T-helper 1 cell (primary cell): ENCODE results near the gene PTPRA.

Experiments used
- DNase-seq, 5 donors: peaks; one replicate each; pipeline ENCODE4 v3.0.0-alpha.2; 2012 to 2020

The PTPRA gene

DNA sequence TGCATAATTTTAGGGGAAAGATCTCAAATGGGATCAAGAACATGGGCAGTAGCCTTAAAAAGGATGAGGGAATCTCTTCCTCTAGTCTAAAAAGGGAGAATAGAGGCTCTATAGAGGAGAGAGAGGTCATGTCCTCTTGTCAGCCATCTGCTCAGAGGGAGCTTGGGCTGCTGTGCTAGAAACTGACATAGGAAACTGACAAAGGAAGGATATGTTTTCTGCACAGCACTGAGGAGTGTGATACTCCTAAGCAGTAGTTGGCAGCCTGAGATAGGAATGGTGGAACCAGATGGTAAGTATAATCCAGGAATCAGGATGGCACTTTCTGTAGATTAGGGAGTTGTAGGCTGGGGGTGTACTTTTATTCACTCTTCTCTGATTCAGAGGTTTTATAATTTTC, 59.2 kb downstream of the PTPRA start:
- DNase-seq, result no peak

DNA sequence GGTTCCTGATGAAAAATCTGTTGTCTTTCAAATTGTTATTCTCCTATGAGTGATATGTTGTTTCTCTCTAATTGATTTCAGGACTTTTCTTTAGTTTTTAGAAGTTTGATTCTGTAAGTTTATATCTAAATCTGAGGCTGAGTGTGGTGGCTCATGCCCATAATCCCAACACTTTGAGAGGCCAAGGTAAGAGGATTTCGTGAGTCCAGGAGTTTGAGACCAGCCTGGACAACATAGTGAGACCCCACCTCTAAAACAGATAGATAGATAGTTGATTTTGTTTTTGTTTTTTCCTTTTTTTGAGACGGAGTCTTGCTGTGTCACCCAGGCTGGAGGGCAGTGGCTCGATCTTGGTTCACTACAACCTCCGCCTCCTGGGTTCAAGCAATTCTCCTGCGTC, 64.6 kb downstream of the PTPRA start:
- no peak for DNase-seq

DNA sequence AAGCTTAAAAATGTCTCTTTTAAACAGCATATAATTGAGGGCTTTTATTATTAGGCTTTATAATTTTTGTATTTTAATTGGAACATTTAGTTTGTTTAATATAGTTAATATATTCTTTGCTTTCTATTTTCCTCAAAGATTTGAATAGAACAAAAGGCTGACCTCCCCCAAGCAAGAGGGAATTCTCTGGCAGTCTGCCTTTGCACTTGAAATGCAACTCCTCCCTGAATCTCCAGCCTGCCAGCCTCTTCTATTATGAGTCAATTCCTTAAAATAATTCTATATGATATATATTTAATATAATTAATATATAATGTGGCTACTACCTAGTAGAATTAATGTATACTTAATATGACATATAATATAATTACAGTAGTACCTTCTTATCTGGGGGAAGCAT, 69.2 kb downstream of the PTPRA start:
- DNase-seq, result no peak

DNA sequence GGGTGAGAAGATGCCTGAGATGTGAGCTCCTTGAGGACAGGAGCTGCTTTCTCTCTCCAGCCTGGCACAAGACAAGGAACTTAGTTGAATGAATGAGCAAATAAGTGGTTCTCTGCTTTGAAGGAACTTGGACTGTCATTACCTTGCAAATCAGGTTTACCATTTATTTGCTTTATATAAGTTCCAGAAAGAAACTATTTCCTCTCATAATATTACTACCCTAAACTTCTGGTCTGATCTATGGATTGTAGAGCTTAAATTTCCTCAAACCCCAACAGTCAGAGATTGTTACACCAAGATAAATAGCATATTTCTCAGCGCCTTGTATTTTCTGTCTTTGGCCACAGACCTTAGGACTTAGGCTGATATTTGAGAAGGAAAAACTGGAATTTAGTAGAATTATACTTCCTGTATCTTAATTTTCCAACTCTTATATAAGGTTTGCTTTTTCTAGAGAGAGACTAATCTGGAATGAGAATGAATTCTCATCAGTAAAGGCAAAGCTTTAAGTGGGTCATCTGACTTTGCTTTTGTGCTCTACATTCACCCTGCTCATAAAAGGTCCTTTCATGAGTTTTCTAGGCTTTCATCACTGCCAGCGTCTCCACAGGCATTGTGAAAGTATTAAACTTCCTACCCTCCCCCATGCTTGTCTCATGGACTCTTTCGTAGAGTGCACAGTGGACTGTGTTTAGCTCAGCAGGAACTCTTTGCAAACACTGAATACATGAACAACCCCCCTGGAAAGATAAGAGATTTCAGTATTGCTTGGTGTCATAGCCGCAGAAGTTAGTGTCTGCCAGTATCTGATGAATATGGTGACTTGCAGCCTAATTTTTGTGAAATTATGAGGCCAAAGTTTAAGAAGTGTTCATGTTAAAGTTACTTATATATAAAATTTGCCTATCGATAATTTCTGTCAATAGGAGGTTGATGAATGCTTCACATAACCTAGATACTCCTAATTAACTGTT, 74.0 kb downstream of the PTPRA start:
- DNase-seq, result peak in 1 of 5 donors; percentile 4

DNA sequence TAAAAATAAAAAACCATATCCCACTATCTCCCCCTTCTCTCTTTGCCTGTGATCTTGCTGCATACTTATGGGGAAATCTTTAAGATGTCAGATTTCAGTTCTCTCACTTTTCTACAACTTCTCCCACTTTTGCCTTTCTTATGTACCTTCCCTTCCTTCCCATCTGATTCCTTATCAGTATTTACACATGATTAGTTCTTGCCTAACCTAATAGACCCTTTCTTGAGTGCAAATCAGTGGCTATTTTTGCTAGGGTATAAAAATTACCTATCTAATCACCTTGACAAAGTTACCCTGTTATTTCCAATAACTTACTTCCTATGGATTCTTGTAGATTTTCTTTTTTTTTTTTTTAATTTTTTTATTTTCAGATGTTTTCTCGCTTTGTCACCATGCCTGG, 75.7 kb downstream of the PTPRA start:
- no peak for DNase-seq

DNA sequence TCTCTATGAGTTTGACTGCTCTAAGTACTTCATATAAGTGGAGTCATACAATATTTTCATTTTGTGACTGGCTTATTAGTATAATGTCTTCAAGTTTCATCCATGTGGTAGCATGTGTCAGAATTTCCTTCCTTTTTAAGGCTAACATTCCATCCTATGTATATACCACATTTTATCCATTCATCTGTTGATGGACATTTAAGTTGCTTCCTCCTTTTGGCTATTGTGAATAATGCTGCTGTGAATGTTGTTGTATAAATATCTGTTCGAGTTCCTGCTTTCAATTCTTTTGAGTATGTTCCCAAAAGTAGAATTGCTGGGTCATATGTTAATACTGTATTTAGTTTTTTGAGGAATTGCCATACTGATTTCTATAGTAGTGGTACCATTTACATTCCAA, 79.5 kb downstream of the PTPRA start:
- no peak for DNase-seq

DNA sequence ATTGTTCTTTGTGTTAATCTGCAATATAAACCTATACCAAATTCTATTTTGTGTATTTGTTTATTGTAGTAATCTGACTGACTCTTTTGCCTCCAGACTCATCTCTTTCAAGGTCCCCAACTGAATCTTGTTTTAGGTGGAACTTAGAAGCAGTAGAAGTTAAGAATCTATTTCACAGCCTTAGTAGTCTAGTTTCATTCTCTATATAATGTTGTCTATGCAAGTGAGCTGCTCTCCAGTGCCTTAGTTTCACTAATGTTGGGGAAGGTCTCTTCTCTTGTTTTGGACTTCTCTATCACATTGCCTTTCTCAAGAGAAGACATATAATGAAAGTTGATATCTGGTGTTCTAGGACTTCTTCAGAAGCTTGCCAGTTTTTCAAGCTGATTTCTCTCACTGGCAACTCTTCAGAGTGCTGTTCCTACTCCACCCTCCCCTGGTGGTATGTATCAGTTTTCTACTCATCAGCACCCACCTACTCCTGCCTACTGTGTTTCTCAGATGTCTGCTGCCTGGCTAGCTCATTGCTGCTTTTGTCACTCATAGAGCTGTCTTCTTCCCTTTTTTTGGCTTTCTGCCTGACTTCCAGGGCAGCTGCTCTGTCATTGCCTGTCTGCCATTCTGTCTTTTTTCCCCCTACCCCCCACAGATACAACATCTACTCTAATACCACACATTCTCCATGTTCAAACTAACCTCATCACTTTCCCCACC, 82.1 kb downstream of the PTPRA start:
- no peak for DNase-seq

DNA sequence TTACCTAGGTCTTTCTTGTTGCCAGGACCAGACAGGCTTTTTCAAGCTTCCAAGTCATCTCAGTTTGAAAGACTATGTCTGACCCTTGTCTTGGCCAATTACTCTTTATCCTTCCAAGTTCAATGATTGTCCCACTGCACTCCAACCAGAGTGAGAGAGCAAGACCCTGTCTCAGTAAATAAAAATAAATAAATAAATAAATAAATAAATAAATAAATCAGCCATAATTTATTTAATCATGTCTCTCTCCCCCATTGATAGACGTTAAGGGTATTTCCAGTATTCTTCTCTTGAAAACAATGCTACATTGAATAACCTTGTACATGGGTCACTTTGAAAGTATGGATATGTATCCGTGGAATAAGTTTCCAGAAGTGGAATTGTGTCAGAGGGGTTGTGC, 83.2 kb downstream of the PTPRA start:
- no peak for DNase-seq

DNA sequence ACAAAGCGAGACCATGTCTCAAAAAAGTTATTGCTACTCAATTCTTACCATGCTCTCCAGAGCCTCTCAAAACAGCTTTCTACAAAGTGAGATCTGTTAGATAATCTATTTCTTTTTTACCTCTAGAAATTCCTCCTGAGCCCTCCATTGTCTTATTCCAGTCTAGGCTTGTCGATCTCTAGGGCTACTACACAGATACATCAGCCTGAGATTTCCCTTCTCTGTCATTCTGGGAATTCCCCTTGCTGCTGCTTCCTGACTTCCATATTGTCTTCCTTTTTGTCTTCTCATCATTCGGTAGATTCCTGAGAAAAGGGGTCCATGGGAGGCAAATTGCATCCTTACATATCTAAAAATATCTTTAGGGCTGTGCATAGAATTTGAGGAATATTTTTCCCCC, 94.6 kb downstream of the PTPRA start:
- DNase-seq, result no peak

DNA sequence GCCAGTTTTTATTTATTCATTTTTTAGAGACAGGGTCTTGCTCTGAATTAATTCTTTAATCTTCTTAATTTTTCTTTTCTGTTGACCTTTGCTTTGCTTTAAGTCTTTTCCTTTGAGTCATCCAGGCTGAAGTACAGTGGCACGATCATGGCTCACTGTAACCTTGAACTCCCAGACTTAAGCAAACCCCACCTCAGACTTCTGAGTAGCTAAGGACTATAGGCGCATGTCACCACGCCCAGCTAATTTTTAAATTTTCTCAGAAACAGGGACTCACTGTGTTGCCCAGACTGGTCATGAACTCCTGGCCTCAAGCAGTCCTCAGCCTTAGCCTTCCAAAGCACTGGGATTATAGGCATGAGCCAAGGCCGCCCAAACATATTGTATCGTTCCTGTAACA, 98.8 kb downstream of the PTPRA start:
- no peak for DNase-seq

DNA sequence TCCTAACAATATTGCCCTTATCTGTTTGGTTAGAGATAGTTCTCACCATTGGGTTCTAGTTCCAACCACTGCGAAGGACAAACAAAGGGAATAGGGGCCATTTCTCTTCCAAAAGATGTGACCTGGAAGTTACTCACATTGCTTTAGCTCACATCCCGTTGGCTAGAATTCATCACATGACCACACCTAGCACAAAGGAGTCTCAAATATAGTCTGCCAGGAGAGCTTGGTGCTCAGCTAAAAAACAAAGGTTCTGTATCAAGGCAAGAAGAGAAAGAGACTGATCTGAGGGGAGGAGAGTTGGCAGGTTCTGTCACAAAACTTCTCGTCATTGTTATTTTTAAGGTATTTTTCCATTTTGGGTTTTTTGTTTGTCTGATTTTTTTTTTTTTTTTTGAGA, 100.3 kb downstream of the PTPRA start:
- no peak for DNase-seq

DNA sequence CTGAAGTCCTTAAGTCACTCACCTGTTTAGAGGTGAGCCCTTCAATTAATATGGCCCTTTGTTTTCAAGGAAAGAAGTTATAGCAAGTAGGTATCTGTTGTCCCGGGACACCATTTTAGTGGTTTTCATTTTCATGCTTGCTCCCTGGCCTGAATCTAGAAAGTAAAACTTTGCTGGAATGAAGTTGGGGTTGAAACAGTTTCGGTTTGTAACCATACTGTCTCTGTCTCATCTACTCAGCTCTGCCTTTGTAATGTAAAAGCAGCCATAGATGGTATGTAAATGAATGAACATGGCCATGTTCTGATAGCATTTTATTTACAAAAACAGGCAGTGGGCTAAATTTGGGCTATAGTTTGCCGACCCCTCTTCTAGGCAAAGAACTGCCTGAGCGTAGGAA, 105.2 kb downstream of the PTPRA start:
- DNase-seq, result no peak

DNA sequence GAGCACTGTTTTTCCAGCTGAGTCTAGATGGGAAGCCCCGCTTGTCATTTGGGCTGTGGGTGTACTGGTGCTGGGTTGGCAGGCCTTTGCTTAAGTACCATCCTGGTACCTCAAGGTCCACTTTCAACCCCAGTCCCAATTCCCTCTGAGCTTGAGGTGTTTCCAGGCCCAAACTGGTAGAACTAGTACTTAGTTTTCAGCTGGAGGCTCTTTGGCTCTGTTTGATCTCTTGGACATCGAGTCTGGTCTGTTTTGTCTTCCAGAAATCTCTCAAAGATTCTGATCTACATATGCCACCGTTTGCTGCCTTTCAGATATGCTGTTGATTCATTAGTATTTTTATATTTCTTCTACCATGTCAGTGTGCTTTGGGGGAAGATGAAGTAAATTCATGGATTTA, 108.4 kb downstream of the PTPRA start:
- no peak for DNase-seq

DNA sequence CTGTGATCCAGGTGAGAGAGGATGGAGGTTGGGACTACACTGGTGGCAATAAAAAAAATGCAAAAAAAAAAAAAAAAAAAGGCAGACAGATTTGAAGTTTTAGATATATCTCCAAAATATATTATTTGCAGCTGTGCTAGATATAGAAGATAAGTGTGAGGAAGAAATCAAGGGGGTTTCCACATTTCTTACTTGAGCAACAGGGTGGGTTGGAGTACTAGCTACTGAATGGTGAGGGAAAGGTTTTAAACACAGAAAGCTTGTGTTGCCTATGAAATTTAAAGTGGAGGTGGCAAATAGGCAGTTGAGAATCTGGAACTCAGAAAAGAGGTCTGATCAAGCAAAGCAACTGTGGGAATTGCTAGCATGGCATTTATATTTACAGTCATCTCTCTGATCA, 110.2 kb downstream of the PTPRA start:
- no peak for DNase-seq

DNA sequence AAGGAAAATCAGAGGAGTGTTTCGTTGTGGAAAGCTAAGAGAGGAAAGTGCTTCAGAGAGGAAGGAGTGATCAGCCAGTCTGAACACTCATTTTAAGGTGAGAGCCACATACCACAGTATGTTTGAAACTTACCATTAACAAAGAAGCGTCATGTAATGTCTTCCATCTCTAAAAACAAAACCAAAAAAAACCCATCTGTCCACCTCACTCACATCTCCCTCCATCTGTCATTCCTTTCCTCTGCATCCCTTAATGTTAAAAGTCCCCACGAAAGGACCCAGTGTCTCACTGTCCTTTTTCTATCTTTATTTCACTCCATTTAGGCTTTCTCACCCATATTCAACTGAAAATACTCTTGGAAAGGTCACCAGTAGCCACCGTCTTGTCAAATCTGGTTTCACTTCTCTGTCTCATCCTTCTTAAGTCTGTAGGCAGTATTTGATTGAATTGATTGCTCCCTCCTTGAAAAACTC, 110.8 kb downstream of the PTPRA start:
- peak in 1 of 5 donors; percentile 61 for DNase-seq

DNA sequence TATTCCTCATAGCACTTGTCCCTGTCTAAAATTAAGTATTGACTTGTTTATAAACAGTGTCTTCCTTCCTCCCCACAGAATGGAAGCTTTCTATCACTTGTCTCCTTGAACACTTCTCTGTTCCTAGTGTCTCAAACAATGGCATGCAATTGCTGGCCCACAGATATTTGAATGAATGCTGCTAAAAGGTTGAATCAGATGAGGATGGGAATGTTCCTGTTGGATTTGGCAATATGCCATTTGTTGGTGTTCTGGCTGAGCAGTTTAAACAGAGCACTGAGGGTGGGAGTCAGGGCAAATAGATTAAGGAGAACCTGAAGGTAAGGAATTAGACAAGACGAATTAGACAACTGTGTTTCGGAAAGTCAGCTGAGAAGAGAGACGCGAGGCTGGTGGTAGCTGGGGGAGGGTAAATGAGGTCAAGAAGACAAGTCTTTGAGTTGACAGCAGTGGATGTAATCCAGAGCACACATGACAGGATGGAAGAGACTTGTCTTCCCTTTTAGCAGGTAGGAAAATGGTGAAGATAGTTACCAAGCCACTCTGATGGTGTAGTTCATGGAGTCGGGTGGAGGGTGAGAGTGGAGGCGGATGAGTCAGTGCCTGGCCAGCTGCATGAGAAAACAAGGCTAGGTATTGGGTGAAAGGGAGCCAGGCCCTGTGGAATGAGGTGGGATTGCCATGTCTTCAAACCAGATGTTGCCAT, 111.8 kb downstream of the PTPRA start:
- DNase-seq, result no peak

DNA sequence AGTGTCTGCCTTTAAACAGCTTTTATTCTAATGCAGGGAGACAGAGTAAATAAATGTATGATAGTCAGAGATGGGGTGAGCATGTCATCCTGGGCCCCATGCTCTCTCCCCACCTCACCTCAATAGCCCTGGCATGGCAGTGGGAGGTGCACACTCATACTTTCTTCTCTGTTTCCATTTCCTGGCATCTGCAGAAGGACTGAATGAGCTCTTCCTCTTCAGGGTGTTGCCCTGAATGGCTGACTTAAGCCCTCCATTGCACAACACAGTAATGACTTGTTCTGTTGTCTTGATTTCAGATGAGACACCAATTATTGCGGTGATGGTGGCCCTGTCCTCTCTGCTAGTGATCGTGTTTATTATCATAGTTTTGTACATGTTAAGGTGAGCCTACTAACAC, 113.2 kb downstream of the PTPRA start:
- peak in 1 of 5 donors; percentile 68 for DNase-seq

DNA sequence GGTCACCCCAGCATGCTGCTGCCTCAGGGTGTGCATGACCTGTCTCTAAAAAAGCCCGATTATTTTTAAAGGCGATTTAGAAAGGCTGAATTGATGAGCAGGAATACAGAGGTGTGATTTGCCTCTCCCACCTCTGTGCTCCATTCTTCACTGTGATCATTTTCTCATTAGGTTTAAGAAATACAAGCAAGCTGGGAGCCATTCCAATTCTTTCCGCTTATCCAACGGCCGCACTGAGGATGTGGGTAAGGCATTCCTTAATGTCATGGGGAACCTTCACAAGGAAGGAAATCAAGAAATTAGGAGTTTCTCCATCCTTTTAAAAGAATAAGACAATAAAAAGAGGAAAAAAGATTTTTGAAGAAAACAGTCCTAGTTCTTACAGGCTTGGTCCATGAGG, 114.6 kb downstream of the PTPRA start:
- no peak for DNase-seq

DNA sequence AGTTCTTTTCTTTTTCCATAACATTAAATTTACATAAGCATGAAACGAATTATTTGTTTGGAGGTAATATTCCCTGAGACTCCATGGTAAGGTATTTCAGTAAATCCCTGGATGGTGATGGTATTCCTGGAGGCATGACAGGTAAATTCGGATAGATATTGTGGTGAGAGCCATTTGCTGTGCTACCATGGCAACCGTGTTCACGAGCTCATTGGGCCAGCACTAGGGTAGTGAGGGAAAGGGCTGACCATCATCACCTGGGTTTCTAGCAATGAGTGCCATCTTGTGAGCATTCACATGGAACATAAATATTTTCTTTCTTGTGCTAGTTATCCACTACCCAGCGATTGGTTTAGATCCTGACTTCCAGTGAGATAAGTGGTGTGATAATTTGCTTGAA, 118.3 kb downstream of the PTPRA start:
- no peak for DNase-seq

DNA sequence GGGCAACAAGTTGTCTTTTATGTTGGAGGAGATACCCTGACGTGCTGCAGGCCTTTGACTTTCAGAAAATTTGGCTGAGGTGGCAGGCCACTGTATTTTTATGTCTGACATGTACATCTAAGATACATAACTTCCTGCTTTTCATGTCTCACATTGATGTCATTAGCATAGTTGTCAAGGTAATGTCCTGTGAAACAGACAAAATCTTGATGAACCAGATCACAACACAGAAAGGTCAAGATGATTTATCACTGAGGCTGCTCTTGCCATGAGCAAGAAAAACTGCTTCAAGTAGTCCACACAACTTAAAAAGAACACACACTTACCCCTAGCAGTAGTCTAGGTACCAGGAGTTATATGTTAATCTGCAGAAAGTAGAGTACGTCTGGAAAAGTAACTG, 120.0 kb downstream of the PTPRA start:
- no peak for DNase-seq

DNA sequence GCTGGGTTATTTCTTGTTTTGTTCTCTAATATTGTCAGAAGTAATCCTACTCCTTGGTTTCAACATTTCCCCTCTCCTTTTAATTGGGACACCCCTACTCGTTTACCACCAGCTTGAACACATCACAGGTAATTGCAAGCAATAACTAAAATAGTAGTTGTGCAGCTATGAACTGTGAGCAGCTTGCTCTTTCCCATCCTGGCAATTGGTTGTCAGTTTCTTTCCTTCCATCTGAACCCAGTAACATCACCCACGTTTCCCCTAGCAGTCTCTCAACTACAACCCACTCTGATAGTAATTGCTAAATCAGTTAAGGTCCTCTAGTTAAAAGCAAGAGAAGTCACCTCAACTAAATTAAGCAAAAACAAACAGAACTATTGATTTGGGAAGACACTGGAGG, 122.5 kb downstream of the PTPRA start:
- DNase-seq, result no peak

DNA sequence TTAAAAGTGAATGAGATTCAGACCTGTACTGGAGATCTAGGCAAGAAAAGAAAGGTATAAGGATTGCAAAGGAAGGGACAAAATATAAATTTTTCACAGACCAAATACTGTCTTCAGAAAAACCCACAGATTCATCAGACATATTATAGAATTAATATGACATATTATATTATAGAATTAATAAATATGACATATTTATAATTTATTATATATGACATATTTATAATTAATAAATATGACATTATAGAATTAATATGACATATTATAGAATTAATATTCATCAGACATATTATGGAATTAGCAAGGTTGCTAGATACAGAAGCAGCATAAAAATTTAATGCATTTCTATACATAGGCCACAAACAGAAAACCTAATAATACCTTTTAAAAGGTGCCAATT, 125.4 kb downstream of the PTPRA start:
- DNase-seq, result no peak

DNA sequence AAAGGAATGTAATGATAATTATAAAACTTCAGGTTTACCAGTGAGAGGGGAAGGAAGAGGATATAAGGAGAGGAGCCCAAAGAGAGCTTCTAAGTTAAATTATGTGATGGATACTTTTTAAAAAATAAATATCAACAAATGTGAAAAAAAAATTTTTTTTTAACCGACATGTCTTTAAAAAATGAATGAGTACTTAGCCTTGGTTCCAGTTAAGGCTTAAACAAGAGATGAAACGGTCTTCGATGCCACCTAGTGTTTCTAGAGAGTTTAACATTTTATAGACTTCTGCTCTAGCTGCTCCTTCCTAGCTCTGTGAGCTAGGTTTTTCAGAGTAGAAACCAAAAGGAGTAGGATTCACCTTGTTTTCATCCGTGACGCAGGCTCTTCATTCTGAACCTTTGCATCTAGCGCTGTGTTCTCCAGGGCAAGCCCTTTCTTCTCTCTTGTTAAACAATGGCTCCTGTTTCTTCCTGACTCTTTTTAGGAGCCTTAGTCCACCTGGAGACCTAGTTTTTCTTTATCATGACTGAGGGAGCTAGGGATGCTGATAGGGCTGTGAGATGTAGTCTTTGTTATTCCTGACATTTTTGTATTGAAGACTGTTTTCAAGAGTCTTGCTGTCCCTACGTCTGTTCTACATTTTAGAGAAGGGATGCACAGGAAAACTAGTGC, 127.7 kb downstream of the PTPRA start:
- peak in 2 of 5 donors; percentile 5 to 63 for DNase-seq
